ENCODE results near the gene SERPINA1. TPM values are rescaled to one million over a fixed set of nuclear protein-coding genes. Genes with fewer than 3 reads are reported as not detected.

The SERPINA1 gene
- total and polyA plus RNA-seq, 2 experiments from 2014 or later: 3,480 to 5,074 TPM

GRCh38 chr14:94379291-94380224, 8.8 kb downstream of the SERPINA1 start:
- no peak overlapping the region for H2AFZ ChIP-seq
- no peaks in the 10 kb centered on the region for H3K36me3 ChIP-seq (replicated peaks; ENCODE audit: insufficient read depth, low read depth)

DNA sequence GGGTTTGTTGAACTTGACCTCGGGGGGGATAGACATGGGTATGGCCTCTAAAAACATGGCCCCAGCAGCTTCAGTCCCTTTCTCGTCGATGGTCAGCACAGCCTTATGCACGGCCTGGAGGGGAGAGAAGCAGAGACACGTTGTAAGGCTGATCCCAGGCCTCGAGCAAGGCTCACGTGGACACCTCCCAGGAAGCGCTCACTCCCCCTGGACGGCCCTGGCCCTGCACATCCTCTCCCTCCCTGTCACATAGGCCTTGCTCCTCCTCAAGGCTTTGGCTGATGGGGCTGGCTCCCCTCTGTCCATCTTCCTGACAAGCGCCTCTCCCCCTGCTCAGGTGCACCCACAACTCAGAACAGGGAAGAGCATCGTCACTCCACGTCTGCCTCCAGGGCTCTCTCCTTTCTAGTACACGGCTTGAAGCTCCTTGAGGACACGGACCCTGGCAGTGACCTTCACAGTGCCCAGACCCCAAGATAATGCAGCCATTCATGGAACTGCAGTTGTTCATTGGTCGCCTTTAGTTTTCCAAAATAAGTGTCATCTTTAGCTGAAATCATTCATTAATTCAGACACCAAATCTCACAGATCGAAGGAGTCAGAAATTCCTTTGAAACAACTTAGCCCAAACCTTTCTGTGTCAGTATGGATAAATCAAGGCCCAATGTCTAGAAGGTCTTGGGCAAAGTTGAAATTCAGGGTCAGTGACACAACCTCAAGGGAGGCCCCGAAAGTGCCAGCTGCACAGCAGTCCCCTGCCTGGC, 9.7 kb downstream of the SERPINA1 start:
- no peak for DNase-seq (ENCODE audit: low spot score)

More at GRCh38 chr14:94379291-94380224, 8.8 kb downstream of the SERPINA1 start:
- Histone ChIP-seq H4K20me1 (ENCODE audit: insufficient read depth, poor library complexity, severe bottlenecking) (no peaks in the 10 kb centered on the region), H3K79me2 (peaks cover 9% of the 10 kb centered on the region), H3K27ac (no peak overlapping the region), H3K4me1 (ENCODE audit: insufficient read depth) (no peaks in the 10 kb centered on the region), H3K4me2 (no peak overlapping the region), H3K27me3 (no peaks in the 10 kb centered on the region), H3K4me3 (no peak overlapping the region), H3K9me2 (replicated peaks; ENCODE audit: insufficient read depth) (no peaks in the 10 kb centered on the region), H3K9me3 (ENCODE audit: low read depth) (no peaks in the 10 kb centered on the region)
- 78% methylated on average over 16 of the region's 16 CpGs for WGBS (ENCODE audit: low lambda C conversion rate, missing lambda C conversion rate)
- DNase-seq (ENCODE audit: low spot score): no peak
- TF ChIP-seq, protein P1, sequence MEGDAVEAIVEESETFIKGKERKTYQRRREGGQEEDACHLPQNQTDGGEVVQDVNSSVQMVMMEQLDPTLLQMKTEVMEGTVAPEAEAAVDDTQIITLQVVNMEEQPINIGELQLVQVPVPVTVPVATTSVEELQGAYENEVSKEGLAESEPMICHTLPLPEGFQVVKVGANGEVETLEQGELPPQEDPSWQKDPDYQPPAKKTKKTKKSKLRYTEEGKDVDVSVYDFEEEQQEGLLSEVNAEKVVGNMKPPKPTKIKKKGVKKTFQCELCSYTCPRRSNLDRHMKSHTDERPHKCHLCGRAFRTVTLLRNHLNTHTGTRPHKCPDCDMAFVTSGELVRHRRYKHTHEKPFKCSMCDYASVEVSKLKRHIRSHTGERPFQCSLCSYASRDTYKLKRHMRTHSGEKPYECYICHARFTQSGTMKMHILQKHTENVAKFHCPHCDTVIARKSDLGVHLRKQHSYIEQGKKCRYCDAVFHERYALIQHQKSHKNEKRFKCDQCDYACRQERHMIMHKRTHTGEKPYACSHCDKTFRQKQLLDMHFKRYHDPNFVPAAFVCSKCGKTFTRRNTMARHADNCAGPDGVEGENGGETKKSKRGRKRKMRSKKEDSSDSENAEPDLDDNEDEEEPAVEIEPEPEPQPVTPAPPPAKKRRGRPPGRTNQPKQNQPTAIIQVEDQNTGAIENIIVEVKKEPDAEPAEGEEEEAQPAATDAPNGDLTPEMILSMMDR (IDR thresholded peaks at IDR 0.05; ENCODE audit: poor library complexity): no peak
- TF ChIP-seq EZH2 (IDR thresholded peaks at IDR 0.05; ENCODE audit: borderline replicate concordance) (no peak), EZH2phosphoT487 (IDR thresholded peaks at IDR 0.05; ENCODE audit: low read depth, severe bottlenecking, unreplicated experiment) (no peak)

GRCh38 chr14:94377866-94378470, 10.4 kb downstream of the SERPINA1 start:
- Histone ChIP-seq H3K27me3 (no peaks in the 10 kb centered on the region), H2AFZ (no peak overlapping the region), H3K9me2 (replicated peaks; ENCODE audit: insufficient read depth) (no peaks in the 10 kb centered on the region), H3K79me2 (peaks cover 3% of the 10 kb centered on the region), H3K9me3 (ENCODE audit: low read depth) (no peaks in the 10 kb centered on the region), H3K36me3 (replicated peaks; ENCODE audit: insufficient read depth, low read depth) (no peaks in the 10 kb centered on the region), H4K20me1 (ENCODE audit: insufficient read depth, poor library complexity, severe bottlenecking) (no peaks in the 10 kb centered on the region), H3K4me3 (no peak overlapping the region), H3K27ac (no peak overlapping the region), H3K4me1 (ENCODE audit: insufficient read depth) (no peaks in the 10 kb centered on the region), H3K4me2 (no peak overlapping the region)
- TF ChIP-seq EZH2 (IDR thresholded peaks at IDR 0.05; ENCODE audit: borderline replicate concordance) (no peak), EZH2phosphoT487 (IDR thresholded peaks at IDR 0.05; ENCODE audit: low read depth, severe bottlenecking, unreplicated experiment) (no peak)
- TF ChIP-seq, protein P1 (IDR thresholded peaks at IDR 0.05; ENCODE audit: poor library complexity): no peak
- no peak for DNase-seq (ENCODE audit: low spot score)
- WGBS (ENCODE audit: low lambda C conversion rate, missing lambda C conversion rate): 89% methylated on average over 6 of the region's 6 CpGs

More for the DNA sequence above, 9.7 kb downstream of the SERPINA1 start:
- no peaks in the 10 kb centered on the region for H3K9me2 ChIP-seq (replicated peaks; ENCODE audit: insufficient read depth)
- H2AFZ ChIP-seq: no peak overlapping the region
- no peak overlapping the region for H3K4me3 ChIP-seq
- WGBS (ENCODE audit: low lambda C conversion rate, missing lambda C conversion rate): 75% methylated on average over 17 of the region's 17 CpGs
- no peaks in the 10 kb centered on the region for H3K36me3 ChIP-seq (replicated peaks; ENCODE audit: insufficient read depth, low read depth)
- no peak overlapping the region for H3K4me2 ChIP-seq
- H3K79me2 ChIP-seq: peaks cover 3% of the 10 kb centered on the region
- H3K27me3 ChIP-seq: no peaks in the 10 kb centered on the region
- H3K9me3 ChIP-seq (ENCODE audit: low read depth): no peaks in the 10 kb centered on the region
- no peaks in the 10 kb centered on the region for H4K20me1 ChIP-seq (ENCODE audit: insufficient read depth, poor library complexity, severe bottlenecking)
- TF ChIP-seq EZH2 (IDR thresholded peaks at IDR 0.05; ENCODE audit: borderline replicate concordance) (no peak), EZH2phosphoT487 (IDR thresholded peaks at IDR 0.05; ENCODE audit: low read depth, severe bottlenecking, unreplicated experiment) (no peak)
- TF ChIP-seq, protein P1 (IDR thresholded peaks at IDR 0.05; ENCODE audit: poor library complexity): no peak
- H3K4me1 ChIP-seq (ENCODE audit: insufficient read depth): no peaks in the 10 kb centered on the region
- H3K27ac ChIP-seq: no peak overlapping the region
